ENCODE measurements around the gene WWP2.

WWP2 gene

GRCh38 chr16:69726313-69727060 lies 35.6 kb upstream of the WWP2 start, which contains the start of gene NQO1 (continued):
- TF ChIP-seq CTCF (tag by site-specific recombination; IDR thresholded peaks at IDR 0.05): no peak
- TF ChIP-seq KLF1 (tag by site-specific recombination; IDR thresholded peaks at IDR 0.05): peak; percentile 82
- TF ChIP-seq SCRT1 (tag by site-specific recombination; IDR thresholded peaks at IDR 0.05; ENCODE audit: borderline replicate concordance): peak; percentile 89
- peak; percentile 18 for TF ChIP-seq ZBTB26 (tag by site-specific recombination; optimal IDR thresholded peaks at IDR 0.05)
- peak; percentile 55 for TF ChIP-seq ZBTB11 (tag by site-specific recombination; conservative IDR thresholded peaks at IDR 0.05; ENCODE audit: low read depth)
- TF ChIP-seq IKZF3 (tag by site-specific recombination; IDR thresholded peaks at IDR 0.05): 0 out of 2 replicates have a peak, but pooled peaks have one; percentile 9
- no peak for TF ChIP-seq ZNF549 (tag by site-specific recombination; IDR thresholded peaks at IDR 0.05)
- peak; percentile 70 for TF ChIP-seq ZBTB17 (tag by site-specific recombination; IDR thresholded peaks at IDR 0.05)
- peak; percentile 63 for TF ChIP-seq PRDM10 (tag by site-specific recombination; IDR thresholded peaks at IDR 0.05)
- TF ChIP-seq ZBTB20 (tag by site-specific recombination; IDR thresholded peaks at IDR 0.05): 0 out of 2 replicates have a peak, but pooled peaks have one; percentile 44
- TF ChIP-seq GLIS2 (tag by site-specific recombination; IDR thresholded peaks at IDR 0.05): 0 out of 2 replicates have a peak, but pooled peaks have one; percentile 22
- no peak for TF ChIP-seq ZNF670 (tag by site-specific recombination; IDR thresholded peaks at IDR 0.05; ENCODE audit: low read depth)
- TF ChIP-seq PATZ1 (tag by site-specific recombination; IDR thresholded peaks at IDR 0.05): peak; percentile 33; the same call in 1 of the 2 replicates
- TF ChIP-seq REPIN1 (tag by site-specific recombination; IDR thresholded peaks at IDR 0.05; ENCODE audit: low read depth): no peak
- TF ChIP-seq GLI2 (tag by site-specific recombination; IDR thresholded peaks at IDR 0.05; ENCODE audit: borderline replicate concordance, low read depth): no peak
- peak; percentile 44; the same call in 1 of the 2 replicates for TF ChIP-seq KLF9 (tag by site-specific recombination; IDR thresholded peaks at IDR 0.05; ENCODE audit: low read depth)
- TF ChIP-seq ZNF639 (tag by site-specific recombination; IDR thresholded peaks at IDR 0.05): 0 out of 2 replicates have a peak, but pooled peaks have one; percentile 14
- TF ChIP-seq RBAK (tag by site-specific recombination; IDR thresholded peaks at IDR 0.05): no peak
- no peak for TF ChIP-seq ZNF394 (tag by site-specific recombination; IDR thresholded peaks at IDR 0.05; ENCODE audit: borderline replicate concordance)
- TF ChIP-seq ZNF423 (tag by site-specific recombination; IDR thresholded peaks at IDR 0.05): no peak
- no peak for TF ChIP-seq ZNF768 (tag by site-specific recombination; IDR thresholded peaks at IDR 0.05)
- no peak for TF ChIP-seq BCL11A (tag by site-specific recombination; IDR thresholded peaks at IDR 0.05; ENCODE audit: low read depth)
- peak; percentile 36; the same call in 1 of the 2 replicates for TF ChIP-seq GLIS1 (tag by site-specific recombination; IDR thresholded peaks at IDR 0.05)
- no peak for TF ChIP-seq ZBTB7A (tag by site-specific recombination; IDR thresholded peaks at IDR 0.05; ENCODE audit: low read depth)
- TF ChIP-seq ZNF37A (tag by site-specific recombination; IDR thresholded peaks at IDR 0.05): no peak

Measured in HEK293 (cell line).